T-cell (primary cell): ENCODE data around the gene PFKFB2. TPM values are rescaled to one million over a fixed set of nuclear protein-coding genes. Genes with fewer than 3 reads are reported as not detected.

Experiments used
- ATAC-seq, 4 experiments: fragments of 200-7000 bp in 3 of 4; fragments of 150-1000 bp in 1 of 4; cut with Tn5 transposase; replicated peaks in 1 of 4; 1 replicate in 3 of 4; 2 replicates in 1 of 4; pipeline ENCODE4 v1.10.0; 2021; ENCODE audit warnings: moderate library complexity in 3 of 4, mild to moderate bottlenecking in 2 of 4, moderate number of reproducible peaks in 1 of 4
- CTCF ChIA-PET, 2 donors: fragments of 300-600 bp; sonication (Branson Sonifier 250); formaldehyde crosslinking; loops; one replicate each; lab custom pipeline; 2022; ENCODE audit warnings: antibody characterized with exemption in 2 of 2; lab: Charles Lee
- POLR2A ChIA-PET, 2 donors: fragments of 300-600 bp; sonication (Branson Sonifier 250); formaldehyde crosslinking; loops; one replicate each; lab custom pipeline; 2022; ENCODE audit warnings: antibody characterized with exemption in 2 of 2; lab: Charles Lee
- DNase-seq, 35 experiments: peaks; one replicate each; pipeline versions ENCODE4 v3.0.0 to v3.0.0-alpha.2; 2013 to 2023
- H3K27ac ChIP-seq: one replicate; pipeline ENCODE4 v1.5.1; 2013; ENCODE audit warnings: low read length
- H3K27me3 ChIP-seq, 2 experiments: replicated peaks in 1 of 2; 1 replicate in 1 of 2; 2 replicates in 1 of 2; pipeline versions ENCODE4 v1.6.1 to v1.7.0; 2013; ENCODE audit warnings: low read length in 1 of 2, mixed read lengths in 1 of 2; ENCODE audit not compliant: control insufficient read depth in 2 of 2, insufficient read depth in 2 of 2; ENCODE audit errors: extremely low read depth in 1 of 2
- H3K36me3 ChIP-seq, 2 donors: 1 replicate in 1 of 2; 2 replicates in 1 of 2; pipeline versions ENCODE4 v1.6.1 to v1.7.0; 2013; ENCODE audit warnings: low read length in 1 of 2; ENCODE audit not compliant: control insufficient read depth in 2 of 2, insufficient read depth in 1 of 2; ENCODE audit errors: extremely low read depth in 1 of 2
- H3K4me1 ChIP-seq, 2 experiments: 1 replicate in 1 of 2; 2 replicates in 1 of 2; pipeline versions ENCODE4 v1.6.1 to v1.7.0; 2013; ENCODE audit warnings: low read length in 2 of 2, mixed read lengths in 1 of 2; ENCODE audit not compliant: insufficient read depth in 2 of 2, control insufficient read depth in 1 of 2; ENCODE audit errors: extremely low read depth in 1 of 2
- H3K4me3 ChIP-seq, 2 donors: 1 replicate in 1 of 2; 2 replicates in 1 of 2; pipeline versions ENCODE4 v1.5.1 to v1.7.0; 2013; ENCODE audit warnings: mild to moderate bottlenecking in 2 of 2, low read length in 1 of 2, moderate library complexity in 1 of 2; ENCODE audit not compliant: control insufficient read depth in 1 of 2; ENCODE audit errors: extremely low read depth in 1 of 2
- H3K9me3 ChIP-seq: 2 replicates; pipeline ENCODE4 v1.7.0; 2013
- H3K27ac Mint-ChIP-seq, 2 donors: one replicate each; pipeline ENCODE4 v1.8.0; 2020 to 2021; ENCODE audit warnings: mild to moderate bottlenecking in 2 of 2, mixed read lengths in 2 of 2
- H3K27me3 Mint-ChIP-seq, 2 donors: one replicate each; pipeline ENCODE4 v1.8.0; 2021 to 2022; ENCODE audit warnings: mixed read lengths in 2 of 2
- H3K36me3 Mint-ChIP-seq: one replicate; pipeline ENCODE4 v1.8.0; 2021; ENCODE audit warnings: mixed read lengths
- H3K4me1 Mint-ChIP-seq, 3 donors: one replicate each; pipeline ENCODE4 v1.8.0; 2020 to 2022; ENCODE audit warnings: mixed read lengths in 3 of 3, mild to moderate bottlenecking in 1 of 3
- H3K4me3 Mint-ChIP-seq, 3 donors: one replicate each; pipeline ENCODE4 v1.8.0; 2020 to 2022; ENCODE audit warnings: mild to moderate bottlenecking in 3 of 3, mixed read lengths in 3 of 3, moderate library complexity in 3 of 3
- H3K9me3 Mint-ChIP-seq, 3 donors: one replicate each; pipeline ENCODE4 v1.8.0; 2020 to 2022; ENCODE audit warnings: mixed read lengths in 3 of 3
- WGBS: methylation state at CpG from one replicate; pipeline ENCODE4 v1.1.5; 2013; ENCODE audit warnings: missing lambda C conversion rate; ENCODE audit not compliant: insufficient coverage; 5-methylcytosine and 5-hydroxymethylcytosine counted together
- total RNA-seq, 35 experiments: library from RNA in 6 of 35; stranded (reverse) in 6 of 35; fragments of 120-200 nt in 1 of 35; gene quantifications; one replicate each; pipeline versions ENCODE4 v1.2.1 to v1.2.4 and lab custom pipeline; 2013 to 2026

The PFKFB2 gene
- total RNA-seq, 5 donors from 2014 or later (not counting 1 experiment from before 2014, with no cell fraction given), result 1.6 to 4.7 (median 3.2) TPM

DNA sequence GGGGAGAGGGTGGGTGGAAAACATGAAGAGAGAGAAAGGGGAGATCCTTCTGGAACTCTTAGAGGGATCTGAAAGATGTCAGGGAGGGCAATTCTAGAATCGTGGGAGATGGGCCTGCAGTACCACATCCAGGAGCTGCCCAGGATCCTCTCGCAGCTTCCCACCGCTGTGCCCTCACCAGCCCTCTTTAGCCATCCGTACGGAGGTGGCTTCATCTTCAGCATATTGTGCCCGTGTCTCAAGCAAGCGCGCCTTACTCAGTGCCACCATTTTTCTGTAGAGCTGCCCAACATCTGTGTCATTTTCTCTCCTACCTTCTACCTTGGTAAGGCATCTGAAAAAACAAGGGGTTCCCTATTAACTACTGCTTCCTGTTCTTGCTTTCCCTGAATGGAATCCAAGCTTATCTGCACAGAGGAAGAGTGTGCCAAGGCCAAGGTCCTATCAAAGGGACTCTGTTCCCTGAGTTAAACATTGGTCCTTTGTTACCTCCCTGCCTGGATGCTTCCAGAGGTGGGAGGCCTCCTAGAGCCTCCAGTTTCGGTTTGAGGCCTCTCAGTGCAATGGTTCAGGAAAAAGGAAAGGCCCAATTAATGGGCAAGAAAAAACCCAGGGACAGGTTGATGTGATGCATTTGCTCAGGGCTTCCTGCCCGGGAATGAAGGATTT is 43.8 kb upstream of the PFKFB2 start:
- Mint-ChIP-seq H3K27me3 (peaks cover 24 to 35% of the 10 kb centered on the region in 2 donors), H3K4me1 (peaks cover 1 to 6% (median 2%) of the 10 kb centered on the region in 3 donors), H3K9me3 (no peaks in the 10 kb centered on the region), H3K27ac (no peak overlapping the region), H3K36me3 (no peaks in the 10 kb centered on the region), H3K4me3 (no peak overlapping the region)
- POLR2A ChIA-PET, result no interaction called here
- no peak overlapping the region for H3K4me3 ChIP-seq
- 89% methylated on average over 7 of the region's 10 CpGs for WGBS
- ATAC-seq, result no peak
- no peak for DNase-seq
- peaks cover 0 to 6% of the 10 kb centered on the region in 2 experiments for H3K27me3 ChIP-seq
- H3K9me3 ChIP-seq, result no peaks in the 10 kb centered on the region
- no peaks in the 10 kb centered on the region for H3K36me3 ChIP-seq
- CTCF ChIA-PET, result no interaction called here
- H3K27ac ChIP-seq, result no peak overlapping the region
- no peaks in the 10 kb centered on the region for H3K4me1 ChIP-seq

DNA sequence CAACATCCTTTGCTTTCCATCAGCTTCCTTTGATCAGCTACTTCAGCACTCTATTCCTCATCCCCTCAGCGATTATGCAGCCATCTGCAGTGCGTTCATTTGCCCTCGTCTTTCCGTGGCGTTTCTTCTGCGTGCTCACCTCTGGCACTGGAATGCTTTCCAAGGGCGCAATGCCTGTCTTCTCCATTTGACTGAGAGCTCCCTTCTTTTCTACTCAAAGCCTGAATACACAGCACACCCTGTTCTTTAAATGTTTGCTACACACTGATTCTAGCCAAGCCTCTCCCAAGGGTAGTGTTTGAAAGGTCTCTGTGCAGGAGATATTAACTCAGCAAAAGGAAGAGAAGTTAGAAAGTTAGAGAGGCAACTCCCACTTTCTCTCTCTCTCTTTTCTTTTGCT is 43.1 kb upstream of the PFKFB2 start:
- ChIA-PET CTCF (no interaction called here), POLR2A (no interaction called here)
- no peaks in the 10 kb centered on the region for H3K36me3 ChIP-seq
- no peak overlapping the region for H3K27ac ChIP-seq
- Mint-ChIP-seq H3K4me3 (no peak overlapping the region), H3K4me1 (peaks cover 0 to 3% (median 2%) of the 10 kb centered on the region in 3 donors), H3K27me3 (peaks cover 24 to 41% of the 10 kb centered on the region in 2 donors), H3K9me3 (no peaks in the 10 kb centered on the region), H3K36me3 (no peaks in the 10 kb centered on the region), H3K27ac (no peak overlapping the region)
- no peaks in the 10 kb centered on the region for H3K4me1 ChIP-seq
- H3K27me3 ChIP-seq, result peaks cover 0 to 6% of the 10 kb centered on the region in 2 experiments
- 100% methylated on average over 5 of the region's 7 CpGs for WGBS
- H3K4me3 ChIP-seq, result no peak overlapping the region
- ATAC-seq, result no peak
- H3K9me3 ChIP-seq, result no peaks in the 10 kb centered on the region
- DNase-seq, result no peak

GRCh38 chr1:207010726-207011125 is 42.3 kb upstream of the PFKFB2 start:
- POLR2A ChIA-PET, result no interaction called here
- H3K4me1 Mint-ChIP-seq, result no peaks in the 10 kb centered on the region
- H3K4me3 ChIP-seq, result no peak overlapping the region
- H3K9me3 ChIP-seq, result no peaks in the 10 kb centered on the region
- no peaks in the 10 kb centered on the region for H3K36me3 Mint-ChIP-seq
- ATAC-seq, result no peak
- DNase-seq, result no peak
- CTCF ChIA-PET, result interaction anchor here (0.6 to 0.7 kb wide), 4 partner anchors 22 to 396 kb away, joined by 3 to 4 read pairs (median 4); no protein-coding TSS in a partner anchor
- peaks cover 0 to 6% of the 10 kb centered on the region in 2 experiments for H3K27me3 ChIP-seq
- no peak overlapping the region for H3K27ac Mint-ChIP-seq
- WGBS, result 100% methylated on average over 1 of the region's 2 CpGs
- H3K36me3 ChIP-seq, result no peaks in the 10 kb centered on the region
- no peak overlapping the region for H3K27ac ChIP-seq
- no peak overlapping the region for H3K4me3 Mint-ChIP-seq
- peaks cover 21 to 44% of the 10 kb centered on the region in 2 donors for H3K27me3 Mint-ChIP-seq
- no peaks in the 10 kb centered on the region for H3K9me3 Mint-ChIP-seq
- no peaks in the 10 kb centered on the region for H3K4me1 ChIP-seq

GRCh38 chr1:207013321-207014085 is 39.6 kb upstream of the PFKFB2 start:
- peaks cover 16 to 33% of the 10 kb centered on the region in 2 donors for H3K27me3 Mint-ChIP-seq
- H3K9me3 ChIP-seq, result no peaks in the 10 kb centered on the region
- H3K4me3 ChIP-seq, result no peak overlapping the region
- ChIA-PET POLR2A (interaction anchor here in 1 of 2 donors (0.5 kb wide), 1 partner anchor 121 kb away, joined by 3 read pairs; no protein-coding TSS in a partner anchor), CTCF (interaction anchor here in 1 of 2 donors (1.6 kb wide), 1 partner anchor 9 kb away, joined by 5 read pairs; no protein-coding TSS in a partner anchor)
- H3K27ac ChIP-seq, result no peak overlapping the region
- H3K9me3 Mint-ChIP-seq, result no peaks in the 10 kb centered on the region
- DNase-seq (no peak), ATAC-seq (no peak)
- no peaks in the 10 kb centered on the region for H3K4me1 ChIP-seq
- H3K36me3 ChIP-seq, result no peaks in the 10 kb centered on the region
- no peak overlapping the region for H3K27ac Mint-ChIP-seq
- H3K4me1 Mint-ChIP-seq, result no peaks in the 10 kb centered on the region
- WGBS, result 92% methylated on average over 4 of the region's 6 CpGs
- peaks cover 0 to 3% of the 10 kb centered on the region in 2 experiments for H3K27me3 ChIP-seq
- H3K36me3 Mint-ChIP-seq, result no peaks in the 10 kb centered on the region
- H3K4me3 Mint-ChIP-seq, result no peak overlapping the region

DNA sequence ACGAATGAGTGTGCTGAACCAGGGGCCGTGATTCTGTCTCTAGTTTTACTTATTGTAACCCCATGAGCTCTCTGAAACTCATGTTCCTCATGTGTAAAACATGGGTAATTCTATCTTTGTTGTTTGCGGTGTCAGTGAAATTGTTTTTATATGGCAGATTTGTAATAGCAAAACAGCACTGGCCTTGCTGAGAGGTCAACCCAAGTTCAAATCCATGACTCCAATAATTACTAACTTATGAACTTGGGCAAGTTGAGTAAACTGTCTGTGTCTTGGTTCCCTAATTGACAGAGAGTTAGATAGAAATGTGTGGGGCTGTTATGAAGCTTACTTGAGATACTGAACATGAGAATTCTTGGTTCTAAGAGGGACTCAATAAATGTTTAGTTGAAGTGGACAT is 38.3 kb upstream of the PFKFB2 start:
- DNase-seq (no peak), ATAC-seq (no peak)
- no peaks in the 10 kb centered on the region for H3K36me3 Mint-ChIP-seq
- H3K4me1 ChIP-seq, result no peaks in the 10 kb centered on the region
- no peak overlapping the region for H3K27ac ChIP-seq
- H3K9me3 Mint-ChIP-seq, result no peaks in the 10 kb centered on the region
- POLR2A ChIA-PET, result no interaction called here
- H3K27me3 ChIP-seq, result peaks cover 0 to 3% of the 10 kb centered on the region in 2 experiments
- H3K36me3 ChIP-seq, result no peaks in the 10 kb centered on the region
- H3K4me3 ChIP-seq, result no peak overlapping the region
- CTCF ChIA-PET, result interaction anchor here in 1 of 2 donors (1.6 kb wide), 1 partner anchor 10 kb away, joined by 5 read pairs; no protein-coding TSS in a partner anchor
- no CpG with 5 or more reads among the region's 3 CpGs for WGBS
- no peak overlapping the region for H3K27ac Mint-ChIP-seq
- no peaks in the 10 kb centered on the region for H3K4me1 Mint-ChIP-seq
- H3K27me3 Mint-ChIP-seq, result peaks cover 19 to 39% of the 10 kb centered on the region in 2 donors
- no peak overlapping the region for H3K4me3 Mint-ChIP-seq
- H3K9me3 ChIP-seq, result no peaks in the 10 kb centered on the region

DNA sequence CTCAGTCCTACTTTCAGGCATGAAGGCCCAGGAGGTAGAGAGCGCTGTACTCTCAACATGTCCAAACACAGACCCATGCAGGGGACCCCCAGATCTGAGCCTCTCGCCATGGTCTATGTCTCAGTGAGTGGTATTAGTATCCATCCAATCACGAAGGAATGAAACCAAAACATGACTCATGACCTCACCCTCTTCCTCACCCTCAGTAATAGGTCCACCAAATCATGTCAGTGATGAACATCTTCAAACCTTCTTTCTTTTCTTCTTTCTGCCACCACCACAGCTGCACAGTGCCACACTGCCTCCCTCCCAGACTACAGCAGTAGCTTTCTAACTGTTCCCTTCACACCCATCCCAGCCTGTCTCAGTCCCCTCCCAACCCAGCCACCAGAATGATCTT is 37.3 kb upstream of the PFKFB2 start:
- Mint-ChIP-seq H3K27me3 (peaks cover 19 to 41% of the 10 kb centered on the region in 2 donors), H3K36me3 (no peaks in the 10 kb centered on the region), H3K4me3 (no peak overlapping the region), H3K4me1 (no peaks in the 10 kb centered on the region), H3K9me3 (no peaks in the 10 kb centered on the region), H3K27ac (no peak overlapping the region)
- no peak for DNase-seq
- Histone ChIP-seq H3K9me3 (no peaks in the 10 kb centered on the region), H3K27me3 (peaks cover 0 to 3% of the 10 kb centered on the region in 2 experiments), H3K4me1 (no peaks in the 10 kb centered on the region), H3K4me3 (no peak overlapping the region), H3K27ac (no peak overlapping the region), H3K36me3 (no peaks in the 10 kb centered on the region)
- WGBS, result 86% methylated on average over 1 of the region's 3 CpGs
- ChIA-PET CTCF (no interaction called here), POLR2A (no interaction called here)
- no peak for ATAC-seq
